ENCODE results near the gene GOLT1A.
"Not testable (repeated sequence)": the region's sequence is repeated elsewhere in the genome, so short reads cannot be mapped to it uniquely, and the experiment has no call there.

DNA sequence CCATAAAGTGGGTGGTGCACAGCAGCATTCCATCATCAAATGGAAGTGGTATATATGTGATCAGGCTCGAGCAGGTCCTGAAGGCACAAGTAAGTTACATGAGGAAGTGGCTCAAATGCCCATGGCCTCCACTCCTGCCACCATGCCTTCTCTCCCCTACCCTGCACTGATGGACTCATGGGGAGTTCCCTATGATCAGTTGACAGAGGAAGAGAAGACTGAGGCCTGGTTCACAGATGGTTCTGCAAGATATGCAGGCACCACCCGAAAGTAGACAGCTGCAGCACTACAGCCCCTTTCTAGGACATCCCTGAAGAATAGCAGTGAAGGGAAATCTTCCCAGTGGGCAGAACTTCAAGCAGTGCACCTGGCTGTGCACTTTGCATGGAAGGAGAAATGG, 24.7 kb upstream of the GOLT1A start:
- TF ChIP-seq, protein P1, sequence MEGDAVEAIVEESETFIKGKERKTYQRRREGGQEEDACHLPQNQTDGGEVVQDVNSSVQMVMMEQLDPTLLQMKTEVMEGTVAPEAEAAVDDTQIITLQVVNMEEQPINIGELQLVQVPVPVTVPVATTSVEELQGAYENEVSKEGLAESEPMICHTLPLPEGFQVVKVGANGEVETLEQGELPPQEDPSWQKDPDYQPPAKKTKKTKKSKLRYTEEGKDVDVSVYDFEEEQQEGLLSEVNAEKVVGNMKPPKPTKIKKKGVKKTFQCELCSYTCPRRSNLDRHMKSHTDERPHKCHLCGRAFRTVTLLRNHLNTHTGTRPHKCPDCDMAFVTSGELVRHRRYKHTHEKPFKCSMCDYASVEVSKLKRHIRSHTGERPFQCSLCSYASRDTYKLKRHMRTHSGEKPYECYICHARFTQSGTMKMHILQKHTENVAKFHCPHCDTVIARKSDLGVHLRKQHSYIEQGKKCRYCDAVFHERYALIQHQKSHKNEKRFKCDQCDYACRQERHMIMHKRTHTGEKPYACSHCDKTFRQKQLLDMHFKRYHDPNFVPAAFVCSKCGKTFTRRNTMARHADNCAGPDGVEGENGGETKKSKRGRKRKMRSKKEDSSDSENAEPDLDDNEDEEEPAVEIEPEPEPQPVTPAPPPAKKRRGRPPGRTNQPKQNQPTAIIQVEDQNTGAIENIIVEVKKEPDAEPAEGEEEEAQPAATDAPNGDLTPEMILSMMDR (IDR thresholded peaks at IDR 0.05), result not testable (repeated sequence)
- TF ChIP-seq EP300 (IDR thresholded peaks at IDR 0.05); POLR2A (IDR thresholded peaks at IDR 0.05; ENCODE audit: low read depth); POLR2AphosphoS5 (IDR thresholded peaks at IDR 0.05): not testable (repeated sequence)

All from esophagus muscularis mucosa (tissue), 4 donors.